GM19099 (cell line): ENCODE data around the gene EPS8L3.

ENCODE experiments used
- POLR2A ChIP-seq: IDR thresholded peaks from 3 replicates; pipeline ENCODE4 v1.6.1; 2011; ENCODE audit warnings: low read depth; ENCODE audit not compliant: insufficient read length; ENCODE audit errors: extremely low read depth

EPS8L3 gene

GRCh38 chr1:109762821-109763645, 690 bp downstream of the EPS8L3 start:
- no peak for TF ChIP-seq POLR2A

GRCh38 chr1:109762039-109762585, 1.6 kb downstream of the EPS8L3 start:
- no peak for TF ChIP-seq POLR2A

GRCh38 chr1:109761227-109762038, 2.3 kb downstream of the EPS8L3 start:
- no peak for TF ChIP-seq POLR2A

GRCh38 chr1:109760581-109761226, 3.0 kb downstream of the EPS8L3 start:
- no peak for TF ChIP-seq POLR2A

GRCh38 chr1:109759513-109760334, 4.0 kb downstream of the EPS8L3 start:
- TF ChIP-seq POLR2A, result no peak

- no peak for TF ChIP-seq POLR2A
Measured at GRCh38 chr1:109757936-109758786, 5.6 kb downstream of the EPS8L3 start.

GRCh38 chr1:109756848-109757521, 6.7 kb downstream of the EPS8L3 start:
- TF ChIP-seq POLR2A, result no peak

- no peak for TF ChIP-seq POLR2A
Measured at GRCh38 chr1:109754738-109755137, 9.0 kb downstream of the EPS8L3 start.

- TF ChIP-seq POLR2A, result no peak
Measured at GRCh38 chr1:109751531-109752260, 12.0 kb downstream of the EPS8L3 start.

- no peak for TF ChIP-seq POLR2A
Measured at GRCh38 chr1:109750920-109751319, 12.8 kb downstream of the EPS8L3 start.

GRCh38 chr1:109750241-109750882, 13.4 kb downstream of the EPS8L3 start:
- TF ChIP-seq POLR2A, result no peak

- TF ChIP-seq POLR2A, result no peak
Measured at GRCh38 chr1:109749221-109749620, 14.5 kb downstream of the EPS8L3 start.
